ENCODE measurements around the gene ZNF865. TPM values are rescaled to one million over a fixed set of nuclear protein-coding genes. Genes with fewer than 3 reads are reported as not detected.

Gene ZNF865
- total RNA-seq, 1 experiment from 2014 or later, result 21.7 TPM

GRCh38 chr19:55653651-55654322 is 48.3 kb downstream of the ZNF865 start (continued):
- TF ChIP-seq GTF2I (CRISPR knock-in tag; conservative IDR thresholded peaks at IDR 0.05) (no peak), ZNF416 (CRISPR knock-in tag; IDR thresholded peaks at IDR 0.05) (no peak), SMAD3 (CRISPR knock-in tag; IDR thresholded peaks at IDR 0.05; ENCODE audit: borderline replicate concordance) (no peak), ESRRA (CRISPR knock-in tag; IDR thresholded peaks at IDR 0.05; ENCODE audit: borderline replicate concordance) (no peak), CDX4 (CRISPR knock-in tag; IDR thresholded peaks at IDR 0.05; ENCODE audit: borderline replicate concordance) (no peak), TEAD1 (CRISPR knock-in tag; IDR thresholded peaks at IDR 0.05) (peak; percentile 59; the same call in 1 of the 2 replicates), ATF1 (CRISPR knock-in tag; IDR thresholded peaks at IDR 0.05) (no peak), JUN (CRISPR knock-in tag; IDR thresholded peaks at IDR 0.05) (no peak), CBFB (CRISPR knock-in tag; IDR thresholded peaks at IDR 0.05; ENCODE audit: low read depth) (no peak), FOXJ3 (CRISPR knock-in tag; IDR thresholded peaks at IDR 0.05; ENCODE audit: borderline replicate concordance) (no peak), CREB1 (CRISPR knock-in tag; IDR thresholded peaks at IDR 0.05) (no peak), FOXP1 (CRISPR knock-in tag; IDR thresholded peaks at IDR 0.05; ENCODE audit: borderline replicate concordance) (no peak), ZNF121 (CRISPR knock-in tag; IDR thresholded peaks at IDR 0.05) (no peak), CREM (CRISPR knock-in tag; IDR thresholded peaks at IDR 0.05) (no peak; the same call in 1 of the 2 replicates), AFF4 (CRISPR knock-in tag; IDR thresholded peaks at IDR 0.05; ENCODE audit: borderline replicate concordance) (no peak), SOX15 (CRISPR knock-in tag; IDR thresholded peaks at IDR 0.05) (no peak), NFYB (CRISPR knock-in tag; conservative IDR thresholded peaks at IDR 0.05; ENCODE audit: low read depth) (no peak), E2F5 (CRISPR knock-in tag; IDR thresholded peaks at IDR 0.05) (peak; percentile 74), TP53 (CRISPR knock-in tag; IDR thresholded peaks at IDR 0.05) (no peak)
- TF ChIP-seq, protein P1, sequence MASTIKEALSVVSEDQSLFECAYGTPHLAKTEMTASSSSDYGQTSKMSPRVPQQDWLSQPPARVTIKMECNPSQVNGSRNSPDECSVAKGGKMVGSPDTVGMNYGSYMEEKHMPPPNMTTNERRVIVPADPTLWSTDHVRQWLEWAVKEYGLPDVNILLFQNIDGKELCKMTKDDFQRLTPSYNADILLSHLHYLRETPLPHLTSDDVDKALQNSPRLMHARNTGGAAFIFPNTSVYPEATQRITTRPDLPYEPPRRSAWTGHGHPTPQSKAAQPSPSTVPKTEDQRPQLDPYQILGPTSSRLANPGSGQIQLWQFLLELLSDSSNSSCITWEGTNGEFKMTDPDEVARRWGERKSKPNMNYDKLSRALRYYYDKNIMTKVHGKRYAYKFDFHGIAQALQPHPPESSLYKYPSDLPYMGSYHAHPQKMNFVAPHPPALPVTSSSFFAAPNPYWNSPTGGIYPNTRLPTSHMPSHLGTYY (CRISPR knock-in tag; IDR thresholded peaks at IDR 0.05), result no peak
- TF ChIP-seq, protein P2, sequence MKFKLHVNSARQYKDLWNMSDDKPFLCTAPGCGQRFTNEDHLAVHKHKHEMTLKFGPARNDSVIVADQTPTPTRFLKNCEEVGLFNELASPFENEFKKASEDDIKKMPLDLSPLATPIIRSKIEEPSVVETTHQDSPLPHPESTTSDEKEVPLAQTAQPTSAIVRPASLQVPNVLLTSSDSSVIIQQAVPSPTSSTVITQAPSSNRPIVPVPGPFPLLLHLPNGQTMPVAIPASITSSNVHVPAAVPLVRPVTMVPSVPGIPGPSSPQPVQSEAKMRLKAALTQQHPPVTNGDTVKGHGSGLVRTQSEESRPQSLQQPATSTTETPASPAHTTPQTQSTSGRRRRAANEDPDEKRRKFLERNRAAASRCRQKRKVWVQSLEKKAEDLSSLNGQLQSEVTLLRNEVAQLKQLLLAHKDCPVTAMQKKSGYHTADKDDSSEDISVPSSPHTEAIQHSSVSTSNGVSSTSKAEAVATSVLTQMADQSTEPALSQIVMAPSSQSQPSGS (CRISPR knock-in tag; IDR thresholded peaks at IDR 0.05; ENCODE audit: borderline replicate concordance, low read depth), result no peak
- TF ChIP-seq, protein P3, sequence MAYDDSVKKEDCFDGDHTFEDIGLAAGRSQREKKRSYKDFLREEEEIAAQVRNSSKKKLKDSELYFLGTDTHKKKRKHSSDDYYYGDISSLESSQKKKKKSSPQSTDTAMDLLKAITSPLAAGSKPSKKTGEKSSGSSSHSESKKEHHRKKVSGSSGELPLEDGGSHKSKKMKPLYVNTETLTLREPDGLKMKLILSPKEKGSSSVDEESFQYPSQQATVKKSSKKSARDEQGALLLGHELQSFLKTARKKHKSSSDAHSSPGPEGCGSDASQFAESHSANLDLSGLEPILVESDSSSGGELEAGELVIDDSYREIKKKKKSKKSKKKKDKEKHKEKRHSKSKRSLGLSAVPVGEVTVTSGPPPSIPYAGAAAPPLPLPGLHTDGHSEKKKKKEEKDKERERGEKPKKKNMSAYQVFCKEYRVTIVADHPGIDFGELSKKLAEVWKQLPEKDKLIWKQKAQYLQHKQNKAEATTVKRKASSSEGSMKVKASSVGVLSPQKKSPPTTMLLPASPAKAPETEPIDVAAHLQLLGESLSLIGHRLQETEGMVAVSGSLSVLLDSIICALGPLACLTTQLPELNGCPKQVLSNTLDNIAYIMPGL (CRISPR knock-in tag; IDR thresholded peaks at IDR 0.05), result peak; percentile 95
- TF ChIP-seq, protein P4, sequence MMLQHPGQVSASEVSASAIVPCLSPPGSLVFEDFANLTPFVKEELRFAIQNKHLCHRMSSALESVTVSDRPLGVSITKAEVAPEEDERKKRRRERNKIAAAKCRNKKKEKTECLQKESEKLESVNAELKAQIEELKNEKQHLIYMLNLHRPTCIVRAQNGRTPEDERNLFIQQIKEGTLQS (CRISPR knock-in tag; conservative IDR thresholded peaks at IDR 0.05), result no peak
- TF ChIP-seq, protein P5, sequence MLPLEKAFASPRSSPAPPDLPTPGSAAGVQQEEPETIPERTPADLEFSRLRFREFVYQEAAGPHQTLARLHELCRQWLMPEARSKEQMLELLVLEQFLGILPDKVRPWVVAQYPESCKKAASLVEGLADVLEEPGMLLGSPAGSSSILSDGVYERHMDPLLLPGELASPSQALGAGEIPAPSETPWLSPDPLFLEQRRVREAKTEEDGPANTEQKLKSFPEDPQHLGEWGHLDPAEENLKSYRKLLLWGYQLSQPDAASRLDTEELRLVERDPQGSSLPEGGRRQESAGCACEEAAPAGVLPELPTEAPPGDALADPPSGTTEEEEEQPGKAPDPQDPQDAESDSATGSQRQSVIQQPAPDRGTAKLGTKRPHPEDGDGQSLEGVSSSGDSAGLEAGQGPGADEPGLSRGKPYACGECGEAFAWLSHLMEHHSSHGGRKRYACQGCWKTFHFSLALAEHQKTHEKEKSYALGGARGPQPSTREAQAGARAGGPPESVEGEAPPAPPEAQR (CRISPR knock-in tag; IDR thresholded peaks at IDR 0.05), result no peak
- TF ChIP-seq, protein P6, sequence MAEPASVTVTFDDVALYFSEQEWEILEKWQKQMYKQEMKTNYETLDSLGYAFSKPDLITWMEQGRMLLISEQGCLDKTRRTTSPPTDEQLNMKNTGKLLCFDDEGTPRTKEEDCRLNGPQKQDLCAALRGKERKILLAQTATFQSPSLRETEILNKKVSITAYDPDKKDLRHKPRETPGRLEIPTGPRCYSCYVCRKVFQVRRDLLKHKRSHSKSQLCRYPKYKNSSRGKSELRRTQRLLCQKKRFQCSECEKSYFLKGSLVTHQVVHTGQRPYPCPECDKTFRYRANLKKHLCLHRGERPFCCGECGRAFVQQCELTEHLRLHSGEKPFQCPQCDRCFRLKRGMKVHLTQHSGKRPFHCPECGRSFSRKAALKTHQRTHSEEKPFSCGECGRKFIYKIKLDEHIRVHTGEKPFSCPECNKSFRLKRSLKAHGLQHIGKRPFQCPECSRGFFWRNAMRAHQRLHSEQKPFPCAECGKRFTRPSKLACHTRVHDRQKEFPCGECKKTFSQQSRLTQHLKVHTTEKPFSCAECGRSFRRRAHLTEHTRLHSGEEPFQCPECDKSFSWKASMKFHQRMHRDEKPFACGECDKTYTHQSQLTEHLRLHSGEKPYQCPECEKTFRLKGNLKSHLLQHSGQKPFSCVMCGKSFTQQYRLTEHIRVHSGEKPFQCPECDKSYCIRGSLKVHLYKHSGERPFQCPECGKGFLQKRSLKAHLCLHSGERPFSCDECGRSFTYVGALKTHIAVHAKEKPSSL (CRISPR knock-in tag; conservative IDR thresholded peaks at IDR 0.05), result no peak
